Measurements from ENCODE around the gene PTPRM. TPM values are rescaled to one million over a fixed set of nuclear protein-coding genes. Genes with fewer than 3 reads are reported as not detected.

The PTPRM gene
- total and polyA plus RNA-seq, 2 experiments from 2014 or later = 1.6 to 5.3 TPM

GRCh38 chr18:7746106-7746505, 179.0 kb downstream of the PTPRM start:
- Histone ChIP-seq H2AFZ (no peak overlapping the region), H3F3A (replicated peaks; ENCODE audit: low read depth) (no peaks in the 10 kb centered on the region), H3K4me1 (ENCODE audit: insufficient read depth) (peaks cover 44% of the 10 kb centered on the region), H4K20me1 (replicated peaks; ENCODE audit: insufficient read depth) (no peaks in the 10 kb centered on the region), H3K27ac (ENCODE audit: low read depth) (no peak overlapping the region), H3K4me2 (no peak overlapping the region), H3K27me3 (ENCODE audit: insufficient read depth) (no peaks in the 10 kb centered on the region), H3K79me2 (replicated peaks; ENCODE audit: insufficient read depth) (no peaks in the 10 kb centered on the region), H3K9me2 (ENCODE audit: insufficient read depth) (no peaks in the 10 kb centered on the region), H3K36me3 (ENCODE audit: insufficient read depth) (no peaks in the 10 kb centered on the region; the same call in 1 of the 2 replicates), H3K4me3 (no peak overlapping the region)
- peaks cover 20% of the 10 kb centered on the region for H3K9me3 Mint-ChIP-seq
- H3K4me1 Mint-ChIP-seq = peaks cover 41% of the 10 kb centered on the region
- H3K27me3 Mint-ChIP-seq (ENCODE audit: insufficient read depth, low read depth, poor library complexity) = no peaks in the 10 kb centered on the region
- no peak for ATAC-seq
- no peak for DNase-seq (ENCODE audit: low spot score)
- H3K4me3 Mint-ChIP-seq = no peak overlapping the region
- no peak for TF ChIP-seq JUNB (IDR thresholded peaks at IDR 0.05; ENCODE audit: unreplicated experiment)
- TF ChIP-seq ZNF331 (CRISPR knock-in tag; IDR thresholded peaks at IDR 0.05; ENCODE audit: low read depth) = no peak
- TF ChIP-seq EZH2phosphoT487 (IDR thresholded peaks at IDR 0.05; ENCODE audit: unreplicated experiment) = no peak
- no peak for TF ChIP-seq STAT1 (IDR thresholded peaks at IDR 0.05; ENCODE audit: unreplicated experiment)
- no peak for TF ChIP-seq ZNF462 (CRISPR knock-in tag; IDR thresholded peaks at IDR 0.05)
- no peak for TF ChIP-seq CREB1 (CRISPR knock-in tag; IDR thresholded peaks at IDR 0.05; ENCODE audit: low read depth)
- no peak overlapping the region for H3K27ac Mint-ChIP-seq
- H3K36me3 Mint-ChIP-seq (ENCODE audit: low read depth) = peaks cover 21% of the 10 kb centered on the region; the same call in 2 of the 3 replicates
